AG04449 (cell line): ENCODE data around the gene ZBTB40.

ENCODE experiments used
- CTCF ChIA-PET: fragments of 350-600 bp; formaldehyde crosslinking; extraction: SDS; loops from one replicate; lab custom pipeline; 2021; ENCODE audit warnings: antibody characterized with exemption; lab: Yijun Ruan, JAX
- POLR2A ChIA-PET: fragments of 400-600, 350-600 bp; formaldehyde crosslinking; extraction: SDS; loops from one replicate; lab custom pipeline; 2020; ENCODE audit warnings: antibody characterized with exemption, inconsistent platforms; lab: Yijun Ruan, JAX
- DNase-seq: peaks from one replicate; pipeline ENCODE4 v3.0.0-alpha.2; 2010; ENCODE audit warnings: low read depth, low spot score
- H3K4me3 ChIP-seq: 2 replicates; pipeline ENCODE4 v1.5.1; 2011; ENCODE audit warnings: low read depth, mild to moderate bottlenecking, control low read depth, low read length
- CTCF ChIP-seq: IDR thresholded peaks from one replicate; pipeline ENCODE4 v1.5.1; 2011; ENCODE audit warnings: mild to moderate bottlenecking, moderate library complexity, low read length, control low read depth, inconsistent platforms; ENCODE audit not compliant: insufficient read depth; ENCODE audit errors: missing control alignments

The ZBTB40 gene

GRCh38 chr1:22517956-22518355 is 66.3 kb downstream of the ZBTB40 start:
- POLR2A ChIA-PET: no interaction called here
- H3K4me3 ChIP-seq: no peak overlapping the region
- CTCF ChIA-PET: interaction anchor here (1.4 kb wide), 1 partner anchor 13 kb away, joined by 3 read pairs; no protein-coding TSS in a partner anchor
- DNase-seq: no peak
- no peak for TF ChIP-seq CTCF

GRCh38 chr1:22518379-22518778 is 66.7 kb downstream of the ZBTB40 start:
- POLR2A ChIA-PET: no interaction called here
- no peak for DNase-seq
- no peak overlapping the region for H3K4me3 ChIP-seq
- no peak for TF ChIP-seq CTCF
- CTCF ChIA-PET: no interaction called here

- ChIA-PET POLR2A (no interaction called here), CTCF (no interaction called here)
- TF ChIP-seq CTCF: no peak
- DNase-seq: no peak
- H3K4me3 ChIP-seq: no peak overlapping the region
Measured at GRCh38 chr1:22520871-22521270, 69.2 kb downstream of the ZBTB40 start.

GRCh38 chr1:22521692-22522091 is 70.0 kb downstream of the ZBTB40 start:
- TF ChIP-seq CTCF: no peak
- ChIA-PET POLR2A (no interaction called here), CTCF (no interaction called here)
- no peak overlapping the region for H3K4me3 ChIP-seq
- DNase-seq: no peak

- no peak for DNase-seq
- no peak for TF ChIP-seq CTCF
- ChIA-PET POLR2A (no interaction called here), CTCF (no interaction called here)
- no peak overlapping the region for H3K4me3 ChIP-seq
Measured at GRCh38 chr1:22522221-22522743, 70.6 kb downstream of the ZBTB40 start.

GRCh38 chr1:22524481-22524880 is 72.8 kb downstream of the ZBTB40 start:
- CTCF ChIA-PET: no interaction called here
- no peak overlapping the region for H3K4me3 ChIP-seq
- no peak for TF ChIP-seq CTCF
- POLR2A ChIA-PET: no interaction called here
- DNase-seq: no peak
